H1 (cell line): ENCODE measurements around the gene SSU72. TPM values are rescaled to one million over a fixed set of nuclear protein-coding genes. Genes with fewer than 3 reads are reported as not detected.

Source experiments
- GABPA ChIP-seq: IDR thresholded peaks from 2 replicates; pipeline ENCODE4 v1.6.1; 2011; ENCODE audit warnings: mild to moderate bottlenecking, low read length, moderate library complexity, borderline replicate concordance; ENCODE audit not compliant: insufficient read depth
- POLR2A ChIP-seq, 2 experiments: IDR thresholded peaks; 1 replicate in 1 of 2; 2 replicates in 1 of 2; pipeline ENCODE4 v1.6.1; 2011; ENCODE audit warnings: low read depth in 2 of 2, low read length in 2 of 2, mild to moderate bottlenecking in 2 of 2; ENCODE audit errors: control extremely low read depth in 1 of 2
- SIX5 ChIP-seq: IDR thresholded peaks from 2 replicates; pipeline ENCODE4 v1.6.1; 2011; ENCODE audit warnings: mild to moderate bottlenecking, low read depth, low read length
- polyA plus RNA-seq, 7 experiments: library from polyadenylated mRNA; depleted of rRNA in 3 of 7; stranded (reverse) in 5 of 7; unstranded in 2 of 7; fragments of >200 nt in 5 of 7; fragments of 200-250 nt in 2 of 7; gene quantifications; 1 replicate in 5 of 7; 2 replicates in 1 of 7; 4 replicates in 1 of 7; pipeline versions ENCODE4 v1.2.1 to v1.2.3, GENCODE V29; 2011 to 2013; ENCODE audit warnings: missing spikeins in 2 of 7, mixed read lengths in 2 of 7
- total RNA-seq: library from RNA; stranded (reverse); fragmentation: NEBNext Ultra II Directional; extraction: Animal tissue kit (Norgen Biotek cat#: 25700); gene quantifications from 2 replicates; pipeline ENCODE4 v1.2.1, GENCODE V29; 2021

Gene SSU72
- total and polyA plus RNA-seq, 2 of the 8 experiments (the other 6 are each of a cell fraction or from before 2014, with no cell fraction given) = 110 to 165 TPM

GRCh38 chr1:1550591-1551432 is 23.9 kb downstream of the SSU72 start (continued):
- TF ChIP-seq SIX5 (no peak), POLR2A (IDR thresholded peaks at IDR 0.05; ENCODE audit: control extremely low read depth in 1 of 2, low read depth in 2 of 2, low read length in 2 of 2) (no peak), GABPA (no peak)
